GM12873 (cell line): ENCODE results near the gene TEX36.

Source experiments
- CTCF ChIP-seq: IDR thresholded peaks from 2 replicates; pipeline ENCODE4 v1.5.1; 2012; ENCODE audit warnings: low read depth, mild to moderate bottlenecking, moderate library complexity, low read length, control low read depth; ENCODE audit not compliant: insufficient read depth; ENCODE audit errors: missing control alignments

The TEX36 gene

DNA sequence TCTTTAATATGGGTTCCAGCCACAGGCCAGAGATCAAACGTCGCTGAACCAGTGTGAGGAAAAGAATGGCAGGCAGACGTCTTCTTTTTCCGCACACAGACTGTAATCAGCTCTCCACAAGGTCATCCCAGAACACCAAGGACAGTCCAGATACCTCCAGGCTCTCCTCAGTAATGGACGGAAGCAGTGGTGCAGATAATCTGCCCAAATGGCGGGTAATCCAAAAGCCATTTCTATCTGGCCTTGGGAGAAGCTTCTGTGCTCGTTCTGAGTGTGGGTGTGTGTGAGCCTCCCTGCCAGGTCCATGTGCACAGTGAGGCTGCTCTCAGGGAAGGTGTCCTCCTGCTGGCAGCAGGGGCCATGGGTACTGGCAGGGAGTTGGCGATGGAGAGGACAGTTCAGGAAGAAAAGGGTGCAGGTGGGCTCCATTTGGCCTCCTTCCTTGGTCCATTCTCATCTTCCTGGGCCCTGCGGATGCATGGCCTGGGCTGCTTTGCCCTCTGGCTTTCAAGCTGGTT lies 15.6 kb upstream of the TEX36 start:
- no peak for TF ChIP-seq CTCF

DNA sequence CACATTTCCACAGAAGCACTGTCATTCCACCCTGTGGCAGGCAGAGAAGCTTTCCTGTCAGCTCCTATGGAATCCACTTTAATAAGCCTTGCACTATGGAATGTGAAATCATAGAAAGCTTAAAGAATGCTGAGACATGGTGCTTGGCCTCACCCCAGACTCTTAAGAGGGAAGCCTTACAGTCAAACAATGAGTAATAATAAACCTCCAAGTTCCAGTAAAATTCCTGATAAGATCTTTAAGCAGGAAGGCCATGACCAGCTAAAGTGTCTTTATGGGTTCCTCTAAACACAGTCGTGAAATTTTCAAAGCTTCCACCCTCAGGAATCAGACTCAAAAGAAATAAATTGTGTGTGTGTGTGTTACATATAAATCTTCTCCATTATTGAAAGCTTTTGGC lies 11.9 kb upstream of the TEX36 start:
- no peak for TF ChIP-seq CTCF

DNA sequence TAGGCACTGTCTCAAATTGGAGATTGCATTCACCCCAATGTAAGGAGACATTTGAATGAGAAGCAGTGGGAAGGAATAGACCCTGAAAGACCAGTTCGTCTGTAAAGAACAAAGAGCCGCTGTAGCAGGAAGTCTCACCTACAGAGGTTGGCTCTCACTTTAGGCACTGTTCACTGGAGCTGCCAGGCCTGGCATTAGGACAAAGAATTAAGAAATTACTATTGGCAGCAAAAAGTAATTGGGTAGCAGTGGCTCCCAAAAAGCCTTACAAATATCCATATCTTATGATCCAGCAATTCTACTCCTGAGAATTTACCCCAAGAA lies 10.5 kb upstream of the TEX36 start:
- TF ChIP-seq CTCF = no peak

DNA sequence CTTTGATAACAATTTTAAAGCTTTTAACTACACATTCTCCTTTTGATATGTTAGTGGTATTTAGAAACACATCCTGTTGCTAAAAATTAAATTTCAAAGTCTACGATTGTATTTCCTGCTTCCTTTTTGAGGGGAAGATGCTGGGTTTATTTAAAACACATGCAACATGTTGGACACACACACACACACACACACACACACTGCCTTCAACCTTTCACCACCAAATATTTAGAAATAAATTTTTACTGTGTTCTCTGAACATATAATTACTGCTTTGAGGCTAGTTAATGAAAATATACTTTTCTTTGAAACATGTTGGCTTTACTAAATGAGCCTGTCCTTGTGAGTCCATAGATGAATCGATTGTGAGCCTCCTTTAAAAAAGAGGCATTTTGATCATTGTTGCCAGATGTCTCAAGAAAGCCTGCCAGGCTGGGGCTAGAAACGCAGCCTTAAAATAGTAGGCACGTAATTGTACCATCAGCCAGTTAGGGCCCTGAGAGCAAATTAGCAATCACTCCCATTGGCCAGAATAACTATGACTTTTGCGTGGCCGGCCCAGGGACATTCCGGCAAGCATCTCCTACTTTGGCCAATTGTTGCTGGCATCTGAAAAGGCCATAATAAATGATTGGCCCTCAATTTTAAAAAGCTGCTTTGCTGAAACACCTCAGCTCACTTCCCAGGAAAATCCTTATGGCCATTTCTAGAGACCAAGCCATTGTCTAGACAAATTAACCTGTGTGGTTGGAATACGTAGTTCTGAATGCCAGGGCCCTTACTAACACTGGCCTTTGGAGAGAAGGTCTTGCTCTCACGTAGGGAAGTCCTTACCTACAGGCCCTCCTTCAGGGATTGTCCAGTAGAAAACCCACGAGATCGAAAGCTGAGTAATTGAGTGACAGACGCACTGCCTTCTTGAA lies 9.9 kb upstream of the TEX36 start:
- no peak for TF ChIP-seq CTCF

GRCh38 chr10:125692196-125692595 lies 9.2 kb upstream of the TEX36 start:
- TF ChIP-seq CTCF = no peak

DNA sequence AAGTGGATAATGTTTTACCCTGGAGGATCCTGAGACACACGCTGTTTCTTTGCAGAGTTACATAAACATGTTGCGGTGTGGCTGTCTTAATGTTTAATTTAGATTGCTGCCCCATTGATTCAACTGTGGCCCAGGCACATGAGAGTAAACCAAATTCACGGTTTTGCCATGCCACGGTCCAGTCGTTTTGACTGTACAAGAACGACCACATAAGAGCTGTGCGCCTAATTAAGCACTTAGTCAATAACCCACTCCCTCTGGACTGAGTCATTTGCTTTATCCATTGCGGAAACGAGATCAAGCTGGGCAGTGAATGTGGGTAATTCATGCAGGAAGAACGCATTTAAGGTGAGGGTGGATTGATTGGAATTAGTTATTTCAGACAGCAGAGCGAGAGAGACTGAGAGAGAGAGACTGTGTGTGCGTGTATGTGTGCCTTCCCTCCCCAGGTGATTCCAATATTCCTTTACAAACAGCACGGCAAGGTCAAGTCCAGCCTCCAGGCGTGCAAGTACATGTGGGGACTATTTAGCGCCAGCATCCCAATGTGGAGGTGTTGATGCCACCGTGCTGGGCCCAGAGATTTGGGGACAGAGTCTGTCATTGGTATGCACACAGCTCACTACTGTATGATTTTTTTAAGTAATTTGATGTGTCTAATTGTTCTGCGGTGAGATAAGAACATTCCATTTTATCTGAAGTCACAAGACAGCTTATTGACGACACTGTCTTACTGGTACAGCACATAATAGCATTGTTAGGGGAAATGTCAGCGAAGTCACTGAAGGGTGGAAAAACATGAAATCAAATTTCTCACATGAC lies 8.4 kb upstream of the TEX36 start:
- no peak for TF ChIP-seq CTCF

GRCh38 chr10:125689955-125690569 lies 7.1 kb upstream of the TEX36 start:
- no peak for TF ChIP-seq CTCF
